Osteocyte (in vitro differentiated cells): Measurements from ENCODE around the gene SEPTIN6. TPM values are rescaled to one million over a fixed set of nuclear protein-coding genes. Genes with fewer than 3 reads are reported as not detected.
"Not testable (repeated sequence)": the region's sequence is repeated elsewhere in the genome, so short reads cannot be mapped to it uniquely, and the experiment has no call there.

Experiments used
- DNase-seq: peaks from one replicate; pipeline ENCODE4 v3.0.0; 2021; ENCODE audit warnings: mixed read lengths; ENCODE audit not compliant: unreplicated experiment; ENCODE audit errors: extremely low spot score
- H3K27ac Mint-ChIP-seq: one replicate; pipeline ENCODE4 v1.8.0; 2021; ENCODE audit warnings: mild to moderate bottlenecking, mixed read lengths; ENCODE audit not compliant: unreplicated experiment
- H3K27me3 Mint-ChIP-seq: one replicate; pipeline ENCODE4 v1.8.0; 2021; ENCODE audit warnings: mixed read lengths; ENCODE audit not compliant: unreplicated experiment
- H3K36me3 Mint-ChIP-seq: one replicate; pipeline ENCODE4 v1.8.0; 2021; ENCODE audit warnings: mixed read lengths; ENCODE audit not compliant: unreplicated experiment
- H3K4me1 Mint-ChIP-seq: one replicate; pipeline ENCODE4 v1.8.0; 2021; ENCODE audit warnings: mixed read lengths; ENCODE audit not compliant: unreplicated experiment
- H3K4me3 Mint-ChIP-seq: one replicate; pipeline ENCODE4 v1.8.0; 2021; ENCODE audit warnings: mild to moderate bottlenecking, moderate library complexity, mixed read lengths; ENCODE audit not compliant: unreplicated experiment
- H3K9me3 Mint-ChIP-seq: one replicate; pipeline ENCODE4 v1.8.0; 2021; ENCODE audit warnings: mixed read lengths; ENCODE audit not compliant: unreplicated experiment
- total RNA-seq: library from RNA; stranded (reverse); gene quantifications from 2 replicates; pipeline ENCODE4 v1.2.1, GENCODE V29; 2021
- TF ChIP-seq, protein P1 (sequence below): fragments of 200-600 bp; sonication (generic); IDR thresholded peaks from 2 replicates; pipeline ENCODE4 v1.5.0; 2021; ENCODE audit warnings: antibody characterized with exemption, mild to moderate bottlenecking, moderate library complexity

The SEPTIN6 gene
- total RNA-seq, 1 donor from 2014 or later: 53.8 TPM

- H3K4me1 Mint-ChIP-seq: peaks cover 16% of the 10 kb centered on the region
- no peaks in the 10 kb centered on the region for H3K36me3 Mint-ChIP-seq
- TF ChIP-seq, protein P1, sequence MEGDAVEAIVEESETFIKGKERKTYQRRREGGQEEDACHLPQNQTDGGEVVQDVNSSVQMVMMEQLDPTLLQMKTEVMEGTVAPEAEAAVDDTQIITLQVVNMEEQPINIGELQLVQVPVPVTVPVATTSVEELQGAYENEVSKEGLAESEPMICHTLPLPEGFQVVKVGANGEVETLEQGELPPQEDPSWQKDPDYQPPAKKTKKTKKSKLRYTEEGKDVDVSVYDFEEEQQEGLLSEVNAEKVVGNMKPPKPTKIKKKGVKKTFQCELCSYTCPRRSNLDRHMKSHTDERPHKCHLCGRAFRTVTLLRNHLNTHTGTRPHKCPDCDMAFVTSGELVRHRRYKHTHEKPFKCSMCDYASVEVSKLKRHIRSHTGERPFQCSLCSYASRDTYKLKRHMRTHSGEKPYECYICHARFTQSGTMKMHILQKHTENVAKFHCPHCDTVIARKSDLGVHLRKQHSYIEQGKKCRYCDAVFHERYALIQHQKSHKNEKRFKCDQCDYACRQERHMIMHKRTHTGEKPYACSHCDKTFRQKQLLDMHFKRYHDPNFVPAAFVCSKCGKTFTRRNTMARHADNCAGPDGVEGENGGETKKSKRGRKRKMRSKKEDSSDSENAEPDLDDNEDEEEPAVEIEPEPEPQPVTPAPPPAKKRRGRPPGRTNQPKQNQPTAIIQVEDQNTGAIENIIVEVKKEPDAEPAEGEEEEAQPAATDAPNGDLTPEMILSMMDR: no peak
- no peak overlapping the region for H3K4me3 Mint-ChIP-seq
- DNase-seq: no peak
- no peaks in the 10 kb centered on the region for H3K27me3 Mint-ChIP-seq
- H3K9me3 Mint-ChIP-seq: peaks cover 6% of the 10 kb centered on the region
- H3K27ac Mint-ChIP-seq: peak overlapping the region; percentile 31
Measured at GRCh38 chrX:119676949-119677653, 15.9 kb downstream of the SEPTIN6 start.

DNA sequence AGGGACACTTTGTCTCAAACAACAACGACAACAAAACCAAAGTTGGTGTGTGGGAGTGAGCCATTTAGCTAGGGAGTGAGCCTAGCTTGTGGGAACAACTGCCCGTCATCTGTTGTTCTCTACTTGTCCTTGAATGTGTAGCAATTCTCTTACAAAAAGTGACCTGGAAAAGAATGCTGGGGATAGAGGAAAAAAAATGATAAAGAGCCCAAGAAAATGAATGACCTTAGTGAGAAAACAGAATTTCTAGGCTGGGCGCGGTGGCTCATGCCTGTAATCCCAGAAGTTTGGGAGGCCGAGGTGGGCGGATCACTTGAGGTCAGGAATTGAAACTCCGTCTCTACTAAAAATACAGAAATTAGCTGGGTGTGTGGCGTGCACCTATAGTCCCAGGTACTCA is 19.6 kb downstream of the SEPTIN6 start:
- H3K4me3 Mint-ChIP-seq: no peak overlapping the region
- H3K4me1 Mint-ChIP-seq: peaks cover 39% of the 10 kb centered on the region
- H3K27me3 Mint-ChIP-seq: no peaks in the 10 kb centered on the region
- TF ChIP-seq, protein P1: no peak
- H3K27ac Mint-ChIP-seq: no peak overlapping the region
- no peaks in the 10 kb centered on the region for H3K9me3 Mint-ChIP-seq
- no peak for DNase-seq
- no peaks in the 10 kb centered on the region for H3K36me3 Mint-ChIP-seq

- Mint-ChIP-seq H3K4me3 (no peak overlapping the region), H3K27me3 (no peaks in the 10 kb centered on the region), H3K27ac (peak overlapping the region; percentile 11), H3K36me3 (no peaks in the 10 kb centered on the region), H3K4me1 (peaks cover 44% of the 10 kb centered on the region), H3K9me3 (no peaks in the 10 kb centered on the region)
- TF ChIP-seq, protein P1: no peak
- DNase-seq: no peak
Measured at GRCh38 chrX:119672426-119672825, 20.5 kb downstream of the SEPTIN6 start.

DNA sequence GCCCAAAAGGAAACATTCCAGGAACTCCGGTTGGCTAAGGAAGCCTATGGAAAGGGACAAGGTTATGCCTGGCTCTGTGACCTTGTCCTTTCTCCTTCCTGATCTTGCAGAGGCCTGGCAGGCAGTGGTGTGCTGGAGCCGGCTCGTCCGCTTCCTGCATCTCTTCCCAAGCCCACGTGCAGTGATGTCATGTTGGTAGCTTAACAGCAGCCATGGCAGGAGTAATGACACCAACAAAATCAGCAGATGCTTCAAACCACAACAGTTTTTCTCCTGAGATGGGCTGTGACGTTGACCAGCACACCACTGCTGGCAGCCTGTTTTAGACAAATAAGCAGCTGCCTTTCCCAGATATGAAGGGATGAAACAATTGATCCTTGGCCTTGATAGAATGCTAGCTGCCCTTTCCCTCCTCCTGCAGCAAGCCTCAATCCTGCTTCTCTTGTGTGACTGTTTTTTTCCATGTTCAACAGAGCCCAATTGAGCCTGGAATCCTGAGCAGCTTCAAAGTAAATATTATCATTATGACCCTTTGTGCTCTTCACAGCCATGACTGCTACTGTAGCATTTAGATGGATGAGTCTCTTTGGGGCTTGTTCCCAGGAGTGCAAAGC is 23.4 kb downstream of the SEPTIN6 start:
- TF ChIP-seq, protein P1: no peak
- H3K4me3 Mint-ChIP-seq: no peak overlapping the region
- H3K27ac Mint-ChIP-seq: peak overlapping the region; percentile 15
- no peak for DNase-seq
- H3K36me3 Mint-ChIP-seq: no peaks in the 10 kb centered on the region
- H3K27me3 Mint-ChIP-seq: no peaks in the 10 kb centered on the region
- H3K4me1 Mint-ChIP-seq: peaks cover 62% of the 10 kb centered on the region
- no peaks in the 10 kb centered on the region for H3K9me3 Mint-ChIP-seq

- Mint-ChIP-seq H3K27me3 (no peaks in the 10 kb centered on the region), H3K4me1 (peaks cover 58% of the 10 kb centered on the region), H3K27ac (peak overlapping the region; percentile 83), H3K9me3 (peaks cover 2% of the 10 kb centered on the region), H3K36me3 (peaks cover 7% of the 10 kb centered on the region), H3K4me3 (no peak overlapping the region)
- TF ChIP-seq, protein P1: no peak
- DNase-seq: peak; percentile 86
Measured at GRCh38 chrX:119667111-119667878, 25.7 kb downstream of the SEPTIN6 start.

DNA sequence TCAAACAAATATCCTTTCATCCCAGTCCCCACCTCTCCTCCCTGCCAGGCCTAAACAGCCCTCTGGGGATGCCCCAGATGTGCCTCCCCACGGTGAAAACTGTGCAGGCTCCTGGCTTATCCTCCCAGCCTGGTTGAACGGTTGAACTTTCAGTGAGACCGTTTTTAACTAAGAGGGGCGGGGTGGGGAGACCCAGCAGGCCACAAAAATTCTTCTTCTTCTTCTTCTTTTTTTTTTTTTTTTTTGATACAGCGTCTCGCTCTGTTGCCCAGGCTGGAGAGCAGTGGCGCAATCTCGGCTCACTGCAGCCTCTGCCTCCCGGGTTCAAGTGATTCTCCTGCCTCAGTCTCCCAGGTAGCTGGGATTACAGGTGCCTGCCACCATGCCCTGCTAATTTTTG is 28.1 kb downstream of the SEPTIN6 start:
- peaks cover 12% of the 10 kb centered on the region for H3K36me3 Mint-ChIP-seq
- H3K27ac Mint-ChIP-seq, H3K27me3 Mint-ChIP-seq, H3K4me3 Mint-ChIP-seq, H3K9me3 Mint-ChIP-seq, DNase-seq: not testable (repeated sequence)
- H3K4me1 Mint-ChIP-seq: peaks cover 48% of the 10 kb centered on the region
